GM19240 (cell line): ENCODE data around the gene CAPN13.

Source experiments
- DNase-seq: peaks from one replicate; pipeline ENCODE4 v3.0.0; 2011; ENCODE audit warnings: low spot score; ENCODE audit not compliant: insufficient read length

The CAPN13 gene, protein sequence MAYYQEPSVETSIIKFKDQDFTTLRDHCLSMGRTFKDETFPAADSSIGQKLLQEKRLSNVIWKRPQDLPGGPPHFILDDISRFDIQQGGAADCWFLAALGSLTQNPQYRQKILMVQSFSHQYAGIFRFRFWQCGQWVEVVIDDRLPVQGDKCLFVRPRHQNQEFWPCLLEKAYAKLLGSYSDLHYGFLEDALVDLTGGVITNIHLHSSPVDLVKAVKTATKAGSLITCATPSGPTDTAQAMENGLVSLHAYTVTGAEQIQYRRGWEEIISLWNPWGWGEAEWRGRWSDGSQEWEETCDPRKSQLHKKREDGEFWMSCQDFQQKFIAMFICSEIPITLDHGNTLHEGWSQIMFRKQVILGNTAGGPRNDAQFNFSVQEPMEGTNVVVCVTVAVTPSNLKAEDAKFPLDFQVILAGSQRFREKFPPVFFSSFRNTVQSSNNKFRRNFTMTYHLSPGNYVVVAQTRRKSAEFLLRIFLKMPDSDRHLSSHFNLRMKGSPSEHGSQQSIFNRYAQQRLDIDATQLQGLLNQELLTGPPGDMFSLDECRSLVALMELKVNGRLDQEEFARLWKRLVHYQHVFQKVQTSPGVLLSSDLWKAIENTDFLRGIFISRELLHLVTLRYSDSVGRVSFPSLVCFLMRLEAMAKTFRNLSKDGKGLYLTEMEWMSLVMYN

DNA sequence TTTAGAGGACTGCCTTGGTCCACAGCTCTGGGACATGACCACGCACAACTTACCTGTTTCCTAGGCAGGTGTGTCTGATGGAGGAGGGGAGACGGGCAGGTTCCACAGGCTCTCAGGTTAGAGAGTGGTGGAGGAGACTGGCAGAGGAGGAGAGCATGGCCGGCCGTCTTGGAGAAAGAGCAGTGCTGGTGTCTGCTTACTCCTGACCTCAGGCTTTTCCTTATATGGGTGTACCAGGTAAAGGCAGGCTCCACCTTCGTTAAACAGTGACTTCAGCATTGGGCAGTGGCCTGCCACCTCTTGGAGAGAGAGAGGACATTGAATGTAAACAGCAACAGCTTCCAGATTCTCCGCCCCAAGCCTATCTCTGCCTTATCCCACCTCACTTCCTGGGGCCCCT, at the start of gene CAPN13:
Gene CAPN13 (minus strand): TSS at position 198 of the 400 bp plus-strand sequence. CDS start 20,121 bp downstream, outside the sequence.
- DNase-seq = no peak

DNA sequence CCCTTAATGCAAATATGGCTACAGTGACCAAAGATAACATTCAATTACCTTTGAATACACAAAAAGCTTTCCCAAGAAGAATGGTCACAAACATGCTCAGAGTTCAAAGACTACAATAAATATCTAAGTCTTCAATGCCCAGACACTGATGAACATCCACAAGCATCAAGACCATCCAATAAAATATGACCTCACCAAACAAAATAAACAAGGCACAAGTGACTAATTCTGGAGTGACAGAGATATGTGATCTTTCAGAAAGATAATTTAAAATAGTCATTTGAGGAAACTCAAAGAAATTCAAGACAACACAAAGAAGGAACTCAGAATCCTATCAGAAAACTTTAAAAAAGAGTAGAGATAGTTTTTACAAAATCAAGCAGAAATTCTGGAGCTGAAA, 40.6 kb upstream of the CAPN13 start:
- no peak for DNase-seq

GRCh38 chr2:30847329-30847728, 40.1 kb upstream of the CAPN13 start:
- no peak for DNase-seq

- DNase-seq = no peak
Measured at GRCh38 chr2:30828586-30828985, 21.3 kb upstream of the CAPN13 start.

DNA sequence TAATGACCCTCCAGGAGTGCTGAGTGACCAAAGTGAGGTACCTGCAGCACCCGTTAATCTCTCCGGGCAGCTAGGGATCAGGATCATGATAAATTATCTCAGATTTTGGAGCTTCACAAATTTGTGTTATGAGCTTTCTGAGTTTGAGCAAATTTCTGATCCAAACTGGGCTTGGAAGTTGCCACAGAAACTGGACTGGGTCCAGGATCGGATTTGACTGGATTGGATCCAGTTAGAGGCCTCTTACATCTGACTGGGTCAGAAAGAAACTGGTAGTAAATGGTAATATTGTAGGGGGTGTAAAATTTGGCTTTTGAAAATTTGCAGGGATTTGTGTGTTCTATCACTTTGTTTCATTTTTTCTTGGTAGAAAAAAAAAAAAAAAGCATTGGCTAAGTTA, 19.7 kb upstream of the CAPN13 start:
- DNase-seq = no peak

GRCh38 chr2:30826481-30826880, 19.2 kb upstream of the CAPN13 start:
- no peak for DNase-seq

- no peak for DNase-seq
Measured at GRCh38 chr2:30823452-30823851, 16.2 kb upstream of the CAPN13 start.

- DNase-seq = no peak
Measured at GRCh38 chr2:30821960-30822359, 14.7 kb upstream of the CAPN13 start.

DNA sequence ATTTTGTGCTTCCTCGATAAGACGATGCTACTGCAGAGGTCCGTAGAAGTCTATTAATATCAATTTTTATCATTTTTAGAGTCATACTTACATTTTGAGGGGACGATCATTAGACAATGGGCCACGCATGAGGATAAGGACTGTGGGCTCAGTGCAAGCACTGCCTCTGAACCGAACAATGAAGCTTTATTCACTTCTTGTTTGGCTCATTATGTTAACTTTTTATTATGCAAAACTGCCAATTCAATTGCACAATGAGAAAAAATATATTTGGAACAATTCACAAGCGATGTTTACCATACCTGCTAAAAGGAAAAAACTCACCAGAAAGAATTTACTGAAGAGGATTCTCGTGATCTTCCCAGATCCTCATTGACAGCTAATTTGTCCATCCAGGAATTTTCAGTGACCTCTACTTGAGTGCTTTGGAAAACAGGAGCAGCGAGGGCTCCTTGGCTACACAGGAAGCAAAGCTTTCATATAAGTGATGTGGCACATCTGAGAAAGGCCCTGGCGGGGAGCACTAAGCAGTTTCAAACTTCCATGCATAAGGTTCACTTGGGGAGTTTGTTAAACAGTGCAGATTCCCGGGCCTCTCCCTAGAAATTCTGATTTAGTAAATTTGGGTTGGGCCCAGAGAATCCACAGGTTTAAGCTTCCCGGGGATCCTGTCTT, 13.3 kb upstream of the CAPN13 start:
- no peak for DNase-seq

DNA sequence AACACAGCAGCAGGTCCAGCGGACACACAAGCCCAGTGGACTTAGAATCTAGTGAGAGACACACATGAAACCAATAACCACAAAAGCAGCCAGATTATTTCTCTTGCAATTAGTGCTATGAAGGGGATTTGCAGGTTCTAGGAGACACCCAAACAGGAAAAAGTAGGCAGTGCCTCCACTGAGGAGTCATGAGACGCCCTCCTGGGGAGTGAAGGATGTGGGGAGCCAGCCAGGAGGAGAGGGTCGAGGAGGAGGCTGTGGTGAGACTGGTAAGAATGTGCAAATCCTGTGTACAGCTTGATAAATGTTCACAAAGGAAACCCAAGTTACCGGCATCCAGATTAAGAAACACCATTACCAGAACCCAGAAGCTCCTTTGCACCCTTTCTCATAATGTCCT, 2.7 kb upstream of the CAPN13 start:
- no peak for DNase-seq

- no peak for DNase-seq
Measured at GRCh38 chr2:30808695-30809094, 1.4 kb upstream of the CAPN13 start.

GRCh38 chr2:30803281-30803680, 4.0 kb downstream of the CAPN13 start:
- no peak for DNase-seq

DNA sequence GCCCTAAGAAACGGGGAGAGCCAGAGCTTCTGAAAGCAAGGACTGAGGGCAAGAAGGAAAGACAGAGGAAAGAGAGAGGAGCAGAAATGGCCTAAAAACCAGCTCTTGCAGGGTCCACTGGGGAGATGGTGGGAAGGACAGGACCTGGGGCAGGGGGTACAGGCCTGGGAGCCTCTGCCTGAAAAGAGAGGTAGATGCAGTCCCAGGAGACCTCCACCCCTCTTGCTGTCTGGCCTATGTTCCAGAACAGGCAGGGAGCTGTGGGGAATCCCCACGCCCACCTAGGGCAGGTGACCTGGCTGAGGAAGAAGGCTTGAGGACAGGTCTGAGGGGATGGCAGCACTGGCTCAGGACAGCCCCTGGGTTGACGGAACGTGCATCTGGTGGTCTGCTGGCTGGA, 4.6 kb downstream of the CAPN13 start:
- DNase-seq = no peak

- DNase-seq = no peak
Measured at GRCh38 chr2:30801821-30802455, 5.3 kb downstream of the CAPN13 start.

- DNase-seq = no peak
Measured at GRCh38 chr2:30800159-30800558, 7.1 kb downstream of the CAPN13 start.

DNA sequence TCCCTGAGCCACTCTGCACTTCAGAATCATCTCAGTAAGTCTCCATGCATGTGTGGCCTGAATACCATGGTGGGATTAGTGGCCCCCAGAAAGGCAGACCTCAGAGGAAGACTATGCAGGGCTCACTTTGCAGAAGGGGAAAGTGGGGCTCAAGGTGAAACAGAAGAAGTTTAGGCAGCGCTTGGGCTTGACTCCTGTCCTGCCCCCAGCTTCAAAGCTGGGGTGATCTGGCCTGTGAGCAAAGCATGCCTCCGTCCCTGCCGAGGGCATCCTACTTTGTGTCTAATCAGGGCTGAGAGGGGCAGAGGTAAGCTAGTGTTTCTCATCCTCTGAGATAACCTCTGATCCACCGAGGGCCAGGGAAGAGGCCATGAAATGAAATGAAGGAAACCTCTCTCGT, 7.9 kb downstream of the CAPN13 start:
- no peak for DNase-seq

- DNase-seq = no peak
Measured at GRCh38 chr2:30798536-30798991, 8.7 kb downstream of the CAPN13 start.

GRCh38 chr2:30797381-30798015, 9.7 kb downstream of the CAPN13 start:
- DNase-seq = no peak

- DNase-seq = no peak
Measured at GRCh38 chr2:30796699-30797098, 10.5 kb downstream of the CAPN13 start.

DNA sequence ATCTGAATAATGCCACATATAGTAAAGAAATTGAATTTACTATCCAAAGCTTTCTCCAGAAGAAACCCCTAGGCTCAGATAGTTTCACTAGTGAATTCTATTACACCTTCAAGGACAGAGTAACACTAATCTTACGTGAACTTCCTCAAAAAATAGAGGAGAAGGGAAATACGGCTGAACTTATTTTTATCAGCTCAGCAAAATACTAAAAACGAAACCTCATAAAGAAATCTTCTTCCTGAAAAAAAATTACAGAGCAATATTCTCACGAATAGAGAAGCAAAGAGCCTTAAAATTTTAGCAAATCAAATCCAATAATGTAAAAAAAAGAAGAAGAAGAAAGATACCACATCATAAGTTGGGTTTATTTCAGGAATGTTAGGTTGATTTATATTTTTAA, 14.7 kb downstream of the CAPN13 start:
- no peak for DNase-seq

DNA sequence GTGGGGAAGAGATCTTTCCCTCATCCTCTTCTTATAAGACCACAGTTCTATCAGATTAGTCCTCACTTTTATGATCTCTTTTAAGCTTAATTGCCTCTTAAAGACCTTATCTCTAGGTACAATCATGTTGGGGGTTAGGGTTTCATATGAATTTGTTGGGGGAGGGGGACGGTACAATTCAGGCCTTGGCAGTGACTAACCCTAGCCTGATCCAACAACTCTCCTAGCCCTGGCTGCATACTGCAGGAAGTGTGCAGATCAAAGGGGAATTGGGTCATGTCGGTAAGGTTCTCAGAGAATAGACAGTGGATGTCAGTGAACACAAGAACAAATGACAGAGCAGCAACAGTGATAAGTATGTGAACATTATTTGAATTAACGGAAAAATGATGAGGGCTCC, 16.4 kb downstream of the CAPN13 start:
- no peak for DNase-seq
